H1 (cell line): ENCODE data around the gene FOXC2. TPM values are rescaled to one million over a fixed set of nuclear protein-coding genes. Genes with fewer than 3 reads are reported as not detected.

Experiments used
- CTCF ChIA-PET: fragments of 300-600 bp; sonication (Branson Sonifier 250); formaldehyde crosslinking; loops from one replicate; lab custom pipeline; 2021; ENCODE audit not compliant: partially characterized antibody; lab: Charles Lee
- POLR2A ChIA-PET: fragments of 300-600 bp; sonication (Branson Sonifier 250); formaldehyde crosslinking; loops from one replicate; lab custom pipeline; 2021; ENCODE audit warnings: inconsistent platforms; ENCODE audit not compliant: partially characterized antibody; lab: Charles Lee
- DNase-seq, 2 experiments: peaks; one replicate each; pipeline versions ENCODE4 v3.0.0 to v3.0.0-alpha.2; 2010 to 2022; ENCODE audit warnings: low spot score in 2 of 2, low read depth in 1 of 2, mixed read lengths in 1 of 2
- FAIRE-seq: peaks from 2 replicates; lab custom pipeline; 2011; peaks lifted over from hg19 to GRCh38; lab: Jason Lieb, UNC
- H2AFZ ChIP-seq: 2 replicates; pipeline ENCODE4 v1.8.1; 2012; ENCODE audit warnings: low read length, inconsistent platforms
- H2AK5ac ChIP-seq: 2 replicates; pipeline ENCODE4 v1.6.1; 2013; ENCODE audit warnings: low read depth, low read length
- H2BK120ac ChIP-seq: replicated peaks from 2 replicates; pipeline ENCODE3; 2013; ENCODE audit warnings: low read depth, low read length, inconsistent platforms
- H2BK12ac ChIP-seq: 2 replicates; pipeline ENCODE4 v1.6.1; 2013; ENCODE audit warnings: low read depth, low read length
- H2BK15ac ChIP-seq: 2 replicates; pipeline ENCODE4 v1.6.1; 2013; ENCODE audit warnings: low read length
- H2BK20ac ChIP-seq: 2 replicates; pipeline ENCODE4 v1.6.1; 2013; ENCODE audit warnings: low read length
- H2BK5ac ChIP-seq: 2 replicates; pipeline ENCODE4 v1.6.1; 2013; ENCODE audit warnings: low read depth, low read length
- H3K14ac ChIP-seq: 2 replicates; pipeline ENCODE4 v1.6.1; 2013; ENCODE audit warnings: inconsistent platforms; ENCODE audit not compliant: insufficient read length
- H3K18ac ChIP-seq: 2 replicates; pipeline ENCODE4 v1.6.1; 2013; ENCODE audit warnings: low read length; ENCODE audit errors: extremely low read depth
- H3K23ac ChIP-seq: 2 replicates; pipeline ENCODE4 v1.6.1; 2013; ENCODE audit warnings: inconsistent platforms; ENCODE audit not compliant: insufficient read length
- H3K23me2 ChIP-seq: 2 replicates; pipeline ENCODE4 v1.6.1; 2013; ENCODE audit warnings: low read depth, low read length
- H3K27ac ChIP-seq: 2 replicates; pipeline ENCODE4 v1.6.1; 2011; ENCODE audit warnings: low read depth, low read length, inconsistent platforms
- H3K27me3 ChIP-seq, 4 experiments: replicated peaks in 1 of 4; 1 replicate in 1 of 4; 2 replicates in 3 of 4; pipeline versions ENCODE4 v1.6.1 to v1.8.1; 2011 to 2013; ENCODE audit warnings: low read length in 3 of 4, mild to moderate bottlenecking in 3 of 4, inconsistent platforms in 2 of 4, mixed read lengths in 2 of 4, moderate library complexity in 1 of 4; ENCODE audit not compliant: control insufficient read depth in 3 of 4, insufficient read depth in 3 of 4; ENCODE audit errors: extremely low read depth in 1 of 4
- H3K36me3 ChIP-seq, 4 experiments: 2 replicates each; pipeline versions ENCODE4 v1.6.1 to v1.8.1; 2011 to 2013; ENCODE audit warnings: mild to moderate bottlenecking in 4 of 4, low read length in 3 of 4, moderate library complexity in 2 of 4, control low read depth in 1 of 4, inconsistent platforms in 1 of 4; ENCODE audit not compliant: insufficient read depth in 4 of 4, control insufficient read depth in 2 of 4
- H3K4ac ChIP-seq: replicated peaks from 2 replicates; pipeline ENCODE3; 2013; ENCODE audit warnings: low read length, low read depth, mixed read lengths, inconsistent platforms; ENCODE audit not compliant: insufficient read length
- H3K4me1 ChIP-seq, 4 experiments: replicated peaks in 1 of 4; 1 replicate in 1 of 4; 2 replicates in 3 of 4; pipeline versions ENCODE4 v1.6.1 to v1.8.1; 2011 to 2013; ENCODE audit warnings: low read length in 3 of 4, inconsistent platforms in 2 of 4, mixed read lengths in 1 of 4; ENCODE audit not compliant: insufficient read depth in 4 of 4, control insufficient read depth in 3 of 4
- H3K4me2 ChIP-seq, 2 experiments: 2 replicates each; pipeline versions ENCODE4 v1.6.1 to v1.8.1; 2011 to 2013; ENCODE audit warnings: low read depth in 2 of 2, low read length in 2 of 2, control low read depth in 1 of 2, inconsistent platforms in 1 of 2, mild to moderate bottlenecking in 1 of 2; ENCODE audit not compliant: insufficient read depth in 1 of 2
- H3K4me3 ChIP-seq, 4 experiments: fragments of 200-600, 300-600 bp in 1 of 4; sonication (generic), shearing (Covaris generic), sonication (Bioruptor Twin) in 1 of 4; 2 replicates each; pipeline versions ENCODE4 v1.5.1 to v1.8.1; 2011 to 2016; ENCODE audit warnings: low read length in 4 of 4, low read depth in 3 of 4, control low read depth in 2 of 4, inconsistent platforms in 2 of 4, mild to moderate bottlenecking in 2 of 4, mixed read lengths in 1 of 4, moderate library complexity in 1 of 4; ENCODE audit not compliant: insufficient read depth in 2 of 4; ENCODE audit errors: extremely low read depth in 1 of 4
- H3K56ac ChIP-seq: replicated peaks from 2 replicates; pipeline ENCODE3; 2013; ENCODE audit warnings: low read depth, mild to moderate bottlenecking, mixed read lengths, low read length, inconsistent platforms; ENCODE audit not compliant: insufficient read length
- H3K79me1 ChIP-seq: 2 replicates; pipeline ENCODE4 v1.6.1; 2013; ENCODE audit warnings: low read depth, low read length, control low read depth
- H3K79me2 ChIP-seq, 2 experiments: 2 replicates each; pipeline versions ENCODE4 v1.6.1 to v1.8.1; 2012 to 2013; ENCODE audit warnings: low read length in 2 of 2, mild to moderate bottlenecking in 2 of 2, inconsistent platforms in 1 of 2; ENCODE audit not compliant: insufficient read depth in 2 of 2, control insufficient read depth in 1 of 2
- H3K9ac ChIP-seq, 4 experiments: replicated peaks in 1 of 4; 1 replicate in 1 of 4; 2 replicates in 3 of 4; pipeline versions ENCODE4 v1.6.1 to v1.8.1; 2011 to 2013; ENCODE audit warnings: low read depth in 3 of 4, low read length in 3 of 4, control low read depth in 2 of 4, mild to moderate bottlenecking in 2 of 4, moderate library complexity in 2 of 4, inconsistent platforms in 1 of 4; ENCODE audit errors: extremely low read depth in 1 of 4
- H3K9me3 ChIP-seq, 2 experiments: 2 replicates each; pipeline versions ENCODE4 v1.6.1 to v1.8.1; 2012 to 2013; ENCODE audit warnings: mild to moderate bottlenecking in 2 of 2, moderate library complexity in 2 of 2, control low read depth in 1 of 2, inconsistent platforms in 1 of 2, low read depth in 1 of 2, low read length in 1 of 2, mixed read lengths in 1 of 2; ENCODE audit not compliant: insufficient read depth in 2 of 2
- H4K20me1 ChIP-seq, 2 experiments: replicated peaks in 1 of 2; 2 replicates each; pipeline versions ENCODE3 to v1.8.1; 2011 to 2013; ENCODE audit warnings: inconsistent platforms in 2 of 2, low read length in 2 of 2, mild to moderate bottlenecking in 1 of 2; ENCODE audit not compliant: insufficient read depth in 2 of 2, control insufficient read depth in 1 of 2
- H4K5ac ChIP-seq: 2 replicates; pipeline ENCODE4 v1.6.1; 2013; ENCODE audit warnings: low read length, low read depth, mixed read lengths, inconsistent platforms; ENCODE audit not compliant: insufficient read length
- H4K8ac ChIP-seq: 2 replicates; pipeline ENCODE4 v1.8.0; 2013; ENCODE audit warnings: mild to moderate bottlenecking, moderate library complexity, low read length, inconsistent platforms; ENCODE audit not compliant: insufficient read depth; ENCODE audit errors: extremely low read depth
- H4K91ac ChIP-seq: replicated peaks from 2 replicates; pipeline ENCODE3; 2013; ENCODE audit warnings: low read length, mixed read lengths, inconsistent platforms; ENCODE audit not compliant: insufficient read length
- EZH2 ChIP-seq: fragments of 200-600 bp; sonication (generic); IDR thresholded peaks from 2 replicates; pipeline ENCODE4 v1.7.1; 2012; ENCODE audit warnings: low read depth, mild to moderate bottlenecking, moderate library complexity, low read length, inconsistent platforms; ENCODE audit not compliant: severe bottlenecking
- FOSL1 ChIP-seq: IDR thresholded peaks from 2 replicates; pipeline ENCODE4 v1.6.1; 2011; ENCODE audit warnings: mild to moderate bottlenecking, low read depth, low read length, moderate library complexity; ENCODE audit not compliant: insufficient read depth
- MAFK ChIP-seq: IDR thresholded peaks from 2 replicates; pipeline ENCODE4 v1.6.1; 2012; ENCODE audit warnings: low read depth, mild to moderate bottlenecking, improper control_type of control experiment, low read length
- RBBP5 ChIP-seq: IDR thresholded peaks from 2 replicates; pipeline ENCODE4 v1.7.1; 2012; ENCODE audit warnings: low read depth, mild to moderate bottlenecking, inconsistent platforms, low read length, moderate library complexity, borderline replicate concordance
- RFX5 ChIP-seq: IDR thresholded peaks from 2 replicates; pipeline ENCODE4 v1.6.1; 2011; ENCODE audit warnings: low read depth, low read length, improper control_type of control experiment, borderline replicate concordance
- RNF2 ChIP-seq: fragments of 200-900, 300-1000 bp; sonication (generic); IDR thresholded peaks from 2 replicates; pipeline ENCODE4 v1.7.1; 2016; ENCODE audit warnings: borderline replicate concordance, low read depth, mild to moderate bottlenecking, antibody characterized with exemption, low read length; ENCODE audit not compliant: poor library complexity, severe bottlenecking; ENCODE audit errors: missing control alignments
- SIX5 ChIP-seq: IDR thresholded peaks from 2 replicates; pipeline ENCODE4 v1.6.1; 2011; ENCODE audit warnings: mild to moderate bottlenecking, low read depth, low read length
- TAF1 ChIP-seq: IDR thresholded peaks from 2 replicates; pipeline ENCODE4 v1.6.1; 2011; ENCODE audit warnings: mild to moderate bottlenecking, low read depth, low read length
- TEAD4 ChIP-seq: IDR thresholded peaks from 2 replicates; pipeline ENCODE4 v1.6.1; 2012; ENCODE audit warnings: low read depth, low read length, inconsistent platforms, mixed read lengths
- USF2 ChIP-seq: IDR thresholded peaks from 2 replicates; pipeline ENCODE4 v1.6.1; 2011; ENCODE audit warnings: low read length, improper control_type of control experiment
- YY1 ChIP-seq: IDR thresholded peaks from 2 replicates; pipeline ENCODE4 v1.6.1; 2011; ENCODE audit warnings: low read depth, mild to moderate bottlenecking, low read length
- WGBS, 2 experiments: shearing (Covaris generic) in 1 of 2; methylation state at CpG; one replicate each; pipeline versions ENCODE4 v1.1.6 to v1.1.7; 2013 to 2015; ENCODE audit warnings: low lambda C conversion rate in 2 of 2, mixed read lengths in 2 of 2, inconsistent platforms in 1 of 2, low coverage in 1 of 2, missing lambda C conversion rate in 1 of 2; ENCODE audit not compliant: insufficient replicate concordance in 2 of 2, insufficient coverage in 1 of 2, insufficient read length in 1 of 2; ENCODE audit errors: extremely low coverage in 1 of 2, missing lambda C conversion rate in 1 of 2; 5-methylcytosine and 5-hydroxymethylcytosine counted together
- polyA plus RNA-seq, 7 experiments: library from polyadenylated mRNA; depleted of rRNA in 3 of 7; stranded (reverse) in 5 of 7; unstranded in 2 of 7; fragments of >200 nt in 5 of 7; fragments of 200-250 nt in 2 of 7; gene quantifications; 1 replicate in 5 of 7; 2 replicates in 1 of 7; 4 replicates in 1 of 7; pipeline versions ENCODE4 v1.2.1 to v1.2.3, GENCODE V29; 2011 to 2013; ENCODE audit warnings: missing spikeins in 2 of 7, mixed read lengths in 2 of 7
- total RNA-seq: library from RNA; stranded (reverse); fragmentation: NEBNext Ultra II Directional; extraction: Animal tissue kit (Norgen Biotek cat#: 25700); gene quantifications from 2 replicates; pipeline ENCODE4 v1.2.1, GENCODE V29; 2021

The FOXC2 gene
- total and polyA plus RNA-seq, 2 of the 8 experiments (the other 6 are each of a cell fraction or from before 2014, with no cell fraction given) = 0.09 TPM; not detected in 1

- no peak overlapping the region for H2BK15ac ChIP-seq
- no peak overlapping the region for H4K91ac ChIP-seq
- H3K4me1 ChIP-seq = no peaks in the 10 kb centered on the region
- no peak overlapping the region for H2AK5ac ChIP-seq
- H3K56ac ChIP-seq = no peak overlapping the region
- H3K23ac ChIP-seq = no peak overlapping the region
- H3K23me2 ChIP-seq = no peaks in the 10 kb centered on the region
- H3K79me1 ChIP-seq = no peaks in the 10 kb centered on the region
- WGBS, 2 experiments = 69% methylated on average over 12 of the region's 12 CpGs; no CpG with 5 or more reads in 1 of the 2 experiments
- no peak overlapping the region for H2AFZ ChIP-seq
- H3K4me3 ChIP-seq = no peak overlapping the region
- H4K20me1 ChIP-seq = peaks cover 0 to 3% of the 10 kb centered on the region in 2 experiments
- ChIA-PET CTCF (interaction anchor here (1.0 to 1.1 kb wide), 3 partner anchors 9 to 453 kb away, joined by 3 read pairs; no protein-coding TSS in a partner anchor), POLR2A (no interaction called here)
- H4K8ac ChIP-seq = no peak overlapping the region; the same call in 1 of the 2 replicates
- H3K27ac ChIP-seq = no peak overlapping the region
- H2BK5ac ChIP-seq = no peak overlapping the region
- no peak for FAIRE-seq
- peaks cover 3 to 12% of the 10 kb centered on the region in 2 experiments; a peak in 2 of 4 replicates for H3K9me3 ChIP-seq
- no peak overlapping the region for H3K4me2 ChIP-seq
- H3K9ac ChIP-seq = no peak overlapping the region
- TF ChIP-seq MAFK (no peak), FOSL1 (no peak), SIX5 (no peak), TEAD4 (no peak), EZH2 (no peak), TAF1 (no peak), YY1 (no peak), RFX5 (no peak), RNF2 (no peak), USF2 (no peak), RBBP5 (no peak)
- peaks cover 0 to 4% (median 0%) of the 10 kb centered on the region in 4 experiments; a peak in 2 of 7 replicates for H3K27me3 ChIP-seq
- no peaks in the 10 kb centered on the region for H3K79me2 ChIP-seq
- H4K5ac ChIP-seq = no peak overlapping the region
- H3K18ac ChIP-seq = no peak overlapping the region
- no peak overlapping the region for H3K4ac ChIP-seq
- no peak for DNase-seq
- H3K36me3 ChIP-seq = no peaks in the 10 kb centered on the region
- H2BK120ac ChIP-seq = no peak overlapping the region
- no peak overlapping the region for H2BK20ac ChIP-seq
- no peak overlapping the region for H2BK12ac ChIP-seq
- H3K14ac ChIP-seq = no peak overlapping the region
Measured at GRCh38 chr16:86525696-86526095, 40.9 kb upstream of the FOXC2 start.
